ENCODE results near the gene HLA-DQB2. TPM values are rescaled to one million over a fixed set of nuclear protein-coding genes. Genes with fewer than 3 reads are reported as not detected.

The HLA-DQB2 gene
- polyA plus RNA-seq, 1 donor (not counting 4 experiments of a cell fraction or from before 2014, with no cell fraction given), result not detected

- H3K4me1 ChIP-seq (ENCODE audit: control insufficient read depth, extremely low read depth, insufficient read depth, low read length), result no peaks in the 10 kb centered on the region
- H3K4me3 ChIP-seq (ENCODE audit: control insufficient read depth in 2 of 3, extremely low read depth in 1 of 3, insufficient read depth in 2 of 3, low read depth in 1 of 3, low read length in 3 of 3), result no peak within 1 kb of the TSS
- TF ChIP-seq CTCF (optimal IDR thresholded peaks at IDR 0.05 in 1 of 3, IDR thresholded peaks at IDR 0.05 in 1 of 3, conservative IDR thresholded peaks at IDR 0.05 in 1 of 3; ENCODE audit: extremely low read depth in 1 of 3, insufficient read depth in 2 of 3, low read length in 3 of 3) (no peak), EZH2 (IDR thresholded peaks at IDR 0.05; ENCODE audit: low read length) (no peak)
- H3K36me3 ChIP-seq (ENCODE audit: control insufficient read depth in 2 of 2, extremely low read depth in 1 of 2, insufficient read depth in 2 of 2, low read length in 2 of 2), result no peaks in the 10 kb centered on the region
- H3K27ac ChIP-seq (ENCODE audit: control insufficient read depth, insufficient read depth, low read length), result no peak within 1 kb of the TSS
- no peak within 1 kb of the TSS for H3K9ac ChIP-seq (ENCODE audit: control insufficient read depth, extremely low read depth, insufficient read depth, low read length)
- no peak within 1 kb of the TSS for H2AFZ ChIP-seq (ENCODE audit: control insufficient read depth, low read length)
- no peaks in the 10 kb centered on the region for H3K9me3 ChIP-seq (ENCODE audit: control insufficient read depth, low read depth, low read length)
- H4K20me1 ChIP-seq (ENCODE audit: control insufficient read depth, extremely low read depth, insufficient read depth, low read length), result no peaks in the 10 kb centered on the region
- no peak within 1 kb of the TSS for H3K4me2 ChIP-seq (ENCODE audit: control insufficient read depth, extremely low read depth, insufficient read depth, low read depth, low read length)
- no peaks in the 10 kb centered on the region for H3K9me1 ChIP-seq (ENCODE audit: control insufficient read depth, extremely low read depth, insufficient read depth, low read length)
- dilution Hi-C loops (cut with MboI; ENCODE audit: extremely low pct_ligation_motif_present, low sequenced_read_pairs), result no loop called here
- DNase-seq (ENCODE audit: low read depth, low spot score) (no peak), FAIRE-seq (no peak)
- H3K79me2 ChIP-seq (ENCODE audit: control insufficient read depth, insufficient read depth, low read length), result no peaks in the 10 kb centered on the region
- H3K27me3 ChIP-seq (ENCODE audit: control insufficient read depth, extremely low read depth, insufficient read depth, low read length), result peaks cover 3% of the 10 kb centered on the region
These were observed 22.0 kb downstream of the HLA-DQB2 start, which contains the start of gene HLA-DQA2 for GRCh38 chr6:32741031-32741960. Gene HLA-DQA2, plus strand, starts transcription at chr6:32741391. Its CDS starts 53 bp downstream, at chr6:32741444.

DNA sequence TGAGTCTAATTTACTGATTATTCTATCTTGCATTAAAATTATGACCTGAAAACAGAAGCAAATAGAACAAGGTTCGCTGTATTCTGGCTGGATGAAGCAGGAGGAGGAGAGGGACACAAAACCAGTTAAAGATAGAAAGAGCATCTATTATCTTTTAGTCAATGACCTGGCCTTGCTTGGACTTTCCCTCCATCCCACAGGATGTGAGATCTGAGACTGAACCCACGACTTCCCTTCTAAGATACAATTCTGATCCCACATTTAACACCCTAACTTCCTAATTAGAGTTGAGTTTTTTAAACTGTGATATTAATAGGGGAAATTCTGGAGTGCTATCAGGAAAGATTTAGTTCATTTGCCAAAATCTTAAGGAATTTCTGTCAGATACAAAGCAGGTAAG lies 25.2 kb downstream of the HLA-DQB2 start:
- H3K27me3 ChIP-seq (ENCODE audit: control insufficient read depth, extremely low read depth, insufficient read depth, low read length), result peaks cover 8% of the 10 kb centered on the region
- no peak for TF ChIP-seq CTCF (optimal IDR thresholded peaks at IDR 0.05 in 1 of 3, IDR thresholded peaks at IDR 0.05 in 1 of 3, conservative IDR thresholded peaks at IDR 0.05 in 1 of 3; ENCODE audit: extremely low read depth in 1 of 3, insufficient read depth in 2 of 3, low read length in 3 of 3)
- TF ChIP-seq EZH2 (IDR thresholded peaks at IDR 0.05; ENCODE audit: low read length), result no peak
- DNase-seq (ENCODE audit: low read depth, low spot score), result no peak
- H2AFZ ChIP-seq (ENCODE audit: control insufficient read depth, low read length), result no peak overlapping the region
- H3K9me1 ChIP-seq (ENCODE audit: control insufficient read depth, extremely low read depth, insufficient read depth, low read length), result no peaks in the 10 kb centered on the region
- H3K27ac ChIP-seq (ENCODE audit: control insufficient read depth, insufficient read depth, low read length), result no peak overlapping the region
- no peak for FAIRE-seq
- H3K4me1 ChIP-seq (ENCODE audit: control insufficient read depth, extremely low read depth, insufficient read depth, low read length), result no peaks in the 10 kb centered on the region
- H3K79me2 ChIP-seq (ENCODE audit: control insufficient read depth, insufficient read depth, low read length), result no peaks in the 10 kb centered on the region
- no peak overlapping the region for H3K4me3 ChIP-seq (ENCODE audit: control insufficient read depth in 2 of 3, extremely low read depth in 1 of 3, insufficient read depth in 2 of 3, low read depth in 1 of 3, low read length in 3 of 3)
- no peak overlapping the region for H3K9ac ChIP-seq (ENCODE audit: control insufficient read depth, extremely low read depth, insufficient read depth, low read length)
- H3K36me3 ChIP-seq (ENCODE audit: control insufficient read depth in 2 of 2, extremely low read depth in 1 of 2, insufficient read depth in 2 of 2, low read length in 2 of 2), result no peaks in the 10 kb centered on the region
- no peak overlapping the region for H3K4me2 ChIP-seq (ENCODE audit: control insufficient read depth, extremely low read depth, insufficient read depth, low read depth, low read length)
- dilution Hi-C loops (cut with MboI; ENCODE audit: extremely low pct_ligation_motif_present, low sequenced_read_pairs), result no loop called here
- no peaks in the 10 kb centered on the region for H3K9me3 ChIP-seq (ENCODE audit: control insufficient read depth, low read depth, low read length)
- H4K20me1 ChIP-seq (ENCODE audit: control insufficient read depth, extremely low read depth, insufficient read depth, low read length), result no peaks in the 10 kb centered on the region
